Stimulated activated CD8-positive, alpha-beta memory T cell treated with anti-CD3 and anti-CD28 coated beads, Interleukin-12 subunit alpha, Interleukin-12 subunit beta, amount 100 ng/mL, for 4 hours (primary cell): ENCODE data around the gene ELMO1.

Experiments used
- DNase-seq: peaks from one replicate; pipeline ENCODE4 v3.0.0-alpha.2; 2020; ENCODE audit warnings: low read depth

Gene ELMO1

DNA sequence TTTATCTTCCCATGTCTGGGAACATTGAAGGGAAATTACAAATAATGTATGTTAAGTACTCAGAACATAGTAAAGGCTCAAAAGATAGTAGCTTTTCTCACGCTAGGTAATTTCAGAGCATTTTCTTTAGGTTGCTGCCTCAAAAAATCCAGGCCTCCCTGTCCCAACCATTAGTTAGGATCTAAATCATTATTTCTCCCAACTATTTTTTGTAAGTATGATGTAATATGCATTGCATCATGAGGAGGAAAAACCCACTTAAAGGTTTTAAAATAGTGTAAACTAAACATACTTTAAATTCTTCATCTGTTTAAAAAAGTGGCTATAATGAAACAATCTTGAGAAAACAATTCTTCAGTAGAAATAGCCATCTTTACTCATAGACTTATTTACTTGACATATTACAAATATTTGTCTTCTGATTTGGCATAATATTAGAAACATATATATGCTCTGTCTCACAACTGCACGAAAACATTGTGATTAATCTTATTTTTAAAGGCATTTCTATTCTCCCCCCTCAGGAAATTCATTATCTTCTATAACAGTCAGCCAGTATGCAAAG, 329.3 kb downstream of the ELMO1 start:
- DNase-seq, result no peak

DNA sequence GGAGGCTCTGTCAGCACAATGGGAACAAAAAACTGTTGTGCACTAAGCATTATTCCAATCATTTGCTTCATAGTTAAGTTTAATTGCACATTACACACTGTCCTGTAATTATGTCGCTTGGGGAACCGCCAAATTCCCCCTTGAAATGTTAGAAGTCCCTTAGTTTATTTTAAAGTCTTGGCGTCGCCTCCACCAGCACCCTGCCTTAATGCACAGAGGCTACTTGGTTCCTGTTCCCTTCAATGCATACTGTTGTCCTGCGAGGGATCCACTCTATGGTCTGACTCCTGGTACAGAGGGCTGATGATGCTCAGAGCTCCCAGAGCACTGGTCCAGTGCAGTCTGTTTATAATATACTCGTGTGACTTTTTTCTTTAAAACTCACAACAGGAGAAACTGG, 330.7 kb downstream of the ELMO1 start:
- DNase-seq, result no peak

DNA sequence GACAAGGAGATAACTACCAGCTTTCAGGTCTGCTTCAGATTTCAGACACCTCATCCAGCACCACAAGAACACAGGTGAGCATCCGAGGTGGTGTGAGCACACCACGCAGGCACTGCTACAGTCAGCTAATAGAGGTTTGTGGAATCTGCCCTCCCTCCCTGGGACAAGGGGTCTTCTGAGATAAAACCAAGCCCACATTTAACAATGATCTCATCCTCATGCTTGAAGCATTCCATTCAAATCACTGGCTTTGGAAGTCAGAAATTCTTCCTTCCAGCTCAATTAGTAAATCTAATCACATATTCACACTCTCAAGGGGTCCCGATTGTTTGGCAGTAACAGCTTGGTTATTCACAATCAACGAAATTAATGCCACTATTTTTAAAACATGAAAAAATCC, 331.4 kb downstream of the ELMO1 start:
- no peak for DNase-seq

GRCh38 chr7:37116093-37116701, 332.5 kb downstream of the ELMO1 start:
- DNase-seq, result no peak

GRCh38 chr7:37113661-37114355, 334.9 kb downstream of the ELMO1 start:
- no peak for DNase-seq

- no peak for DNase-seq
These were observed 335.8 kb downstream of the ELMO1 start for GRCh38 chr7:37112876-37113275.

DNA sequence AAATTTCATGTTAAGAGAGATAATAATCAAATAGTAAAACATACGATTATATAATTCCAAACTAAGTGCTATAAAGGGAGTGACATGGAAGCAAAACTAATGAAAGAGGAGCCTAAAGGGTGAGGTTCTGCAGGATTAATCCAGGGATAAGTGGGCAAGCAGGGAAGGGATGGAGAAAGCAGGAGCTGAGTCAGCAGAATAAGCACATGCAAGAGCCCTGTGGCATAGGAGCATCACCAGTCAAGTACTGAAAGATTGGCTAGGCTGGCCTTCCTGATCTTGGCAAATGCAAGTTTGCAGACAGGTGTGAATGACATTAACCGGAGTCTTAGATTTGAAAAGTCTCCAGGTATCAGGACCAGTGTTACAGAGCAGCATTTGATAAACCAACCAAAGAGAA, 336.4 kb downstream of the ELMO1 start:
- no peak for DNase-seq

DNA sequence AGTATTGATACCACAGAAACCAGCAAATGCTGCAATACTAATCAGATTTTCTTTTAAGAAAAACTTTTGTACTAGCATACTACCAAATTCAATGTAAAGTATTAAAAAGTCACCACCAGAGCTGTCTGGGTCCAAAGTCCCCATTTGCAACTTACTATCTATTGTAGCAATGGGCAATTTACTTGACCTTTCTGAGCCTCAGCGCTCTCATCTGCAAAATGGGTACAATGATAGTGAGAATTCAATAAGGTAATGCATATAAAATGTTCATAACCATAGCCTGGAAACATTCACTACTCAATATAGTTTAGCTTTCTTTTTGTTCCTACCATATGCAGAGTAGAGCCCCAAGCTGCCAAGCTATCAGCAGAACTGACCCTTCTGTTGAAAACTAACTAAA, 337.2 kb downstream of the ELMO1 start:
- no peak for DNase-seq

- no peak for DNase-seq
These were observed 337.8 kb downstream of the ELMO1 start for GRCh38 chr7:37110660-37111424.

GRCh38 chr7:37109843-37110242, 338.8 kb downstream of the ELMO1 start:
- no peak for DNase-seq

DNA sequence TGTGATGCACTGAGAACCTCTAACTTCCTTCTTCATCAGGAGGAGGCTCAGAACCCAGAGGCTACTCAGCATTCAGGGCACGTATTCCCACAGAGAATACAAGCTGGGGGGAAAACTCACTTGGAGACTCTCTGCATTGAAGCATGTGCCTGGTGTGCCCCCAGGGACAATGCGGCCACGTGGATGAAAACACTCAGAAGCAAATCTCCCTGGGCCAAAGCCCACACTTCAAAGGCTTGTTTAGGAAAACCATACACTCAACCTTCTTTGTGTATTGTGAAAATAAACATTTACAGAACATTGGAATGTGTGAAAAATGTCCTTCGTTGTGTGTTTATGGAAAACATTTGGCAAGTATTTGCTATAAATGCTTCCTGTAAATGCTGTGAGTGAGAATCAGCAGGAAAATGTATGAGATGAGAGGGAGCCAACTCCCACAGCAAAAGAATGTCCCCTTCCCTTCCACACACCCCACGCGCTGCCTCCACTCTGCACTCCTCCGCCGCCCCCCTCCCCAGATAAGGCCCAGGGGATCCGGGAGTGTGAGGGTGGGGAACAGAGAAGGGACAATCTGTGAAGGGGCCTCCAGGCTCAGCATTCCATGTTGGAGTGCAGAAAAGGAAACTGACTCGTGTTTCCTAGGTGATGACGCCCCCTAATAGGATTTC, 339.5 kb downstream of the ELMO1 start:
- no peak for DNase-seq

GRCh38 chr7:37108615-37109014, 340.0 kb downstream of the ELMO1 start:
- DNase-seq, result no peak

DNA sequence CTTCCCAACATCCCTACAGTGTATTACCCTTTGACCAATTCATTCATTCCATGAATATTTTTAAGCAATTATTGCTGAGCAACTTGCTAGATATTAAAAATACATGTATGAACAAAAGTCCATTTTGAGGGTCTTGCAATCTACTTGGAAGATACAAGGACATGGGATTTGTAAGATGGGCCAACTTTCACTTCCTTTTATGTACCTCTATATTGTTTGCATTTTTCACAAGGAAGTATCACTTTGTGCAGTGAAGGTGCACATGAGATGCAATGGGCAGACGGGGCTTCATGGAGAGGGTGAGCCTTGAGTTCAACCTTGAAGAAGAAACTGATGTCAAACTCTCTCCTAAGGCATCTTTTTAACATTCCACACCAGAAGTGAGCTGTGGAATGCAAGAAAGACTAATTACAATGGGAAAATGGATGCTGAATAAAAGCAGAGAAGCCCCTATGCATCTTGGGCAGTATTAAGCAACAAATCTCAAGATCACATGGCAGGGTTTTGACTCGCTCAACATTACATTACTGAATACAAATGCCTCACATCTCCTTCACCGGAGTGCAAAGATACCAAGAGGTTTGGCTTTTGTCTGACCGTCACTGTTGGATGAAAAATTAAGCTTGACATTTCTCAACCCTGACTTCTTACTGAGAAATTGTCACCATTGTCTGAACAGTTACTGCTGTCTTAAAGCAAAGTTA, 341.5 kb downstream of the ELMO1 start:
- no peak for DNase-seq

- no peak for DNase-seq
These were observed 342.9 kb downstream of the ELMO1 start for GRCh38 chr7:37105762-37106161.

DNA sequence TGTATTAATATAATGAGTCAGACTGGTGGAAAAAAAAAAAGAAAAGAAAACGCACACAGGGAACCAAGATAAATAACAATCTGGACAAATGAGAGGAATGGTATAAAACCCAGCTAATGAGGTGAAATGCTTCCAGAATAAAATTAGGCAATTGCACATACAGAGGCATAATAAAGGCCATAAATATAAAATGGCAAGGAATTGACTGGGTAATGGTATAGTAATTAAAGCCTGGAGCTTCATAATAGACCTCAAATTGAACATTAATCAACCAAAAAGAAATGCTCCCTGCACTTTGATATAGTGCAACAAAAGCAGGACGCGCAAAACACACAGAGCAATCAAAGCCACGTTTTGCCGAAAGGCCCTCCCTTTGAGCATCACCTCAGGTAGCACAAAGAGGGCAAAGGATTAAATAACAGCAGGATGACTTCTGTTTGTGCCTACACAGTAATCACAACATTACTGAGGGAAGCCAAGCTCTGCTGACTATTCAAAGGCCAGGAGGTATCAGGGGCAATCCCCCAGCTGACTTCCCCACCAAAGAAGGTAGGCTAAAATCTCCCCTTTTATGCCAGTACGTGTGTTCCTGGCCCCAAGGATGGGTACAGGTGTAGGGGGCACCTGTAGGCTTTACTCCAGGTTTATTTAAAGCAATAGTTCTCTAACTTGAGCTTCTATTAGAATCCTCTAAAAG, 343.7 kb downstream of the ELMO1 start:
- no peak for DNase-seq

DNA sequence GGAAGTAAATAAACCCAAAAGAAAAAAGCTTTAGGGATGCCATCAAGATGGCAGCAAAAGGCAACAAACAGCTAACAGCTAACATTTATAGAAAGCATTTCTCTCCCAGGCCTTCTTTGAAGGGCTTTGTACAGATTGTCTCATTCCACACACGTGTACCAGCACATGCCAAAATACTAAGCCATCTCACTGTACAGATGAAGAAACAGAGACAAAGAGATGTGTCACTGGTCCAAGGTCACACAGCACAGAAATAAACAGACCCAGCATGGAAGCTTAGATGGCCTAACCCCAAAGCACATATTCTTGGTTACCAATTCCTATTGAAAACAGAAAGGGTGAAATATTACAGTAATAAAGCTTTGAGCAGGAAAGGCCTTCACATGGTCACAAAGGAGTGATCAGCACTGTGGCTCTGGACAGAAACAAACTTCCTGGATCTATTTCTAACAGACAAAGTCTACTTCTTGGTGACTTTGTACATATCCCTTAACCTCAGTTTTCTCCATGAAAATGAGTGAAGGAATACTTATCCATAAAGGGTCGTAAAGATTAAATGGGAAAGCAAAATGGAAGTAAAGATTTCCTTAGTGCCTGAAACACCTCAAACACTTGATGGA, 346.0 kb downstream of the ELMO1 start:
- no peak for DNase-seq

DNA sequence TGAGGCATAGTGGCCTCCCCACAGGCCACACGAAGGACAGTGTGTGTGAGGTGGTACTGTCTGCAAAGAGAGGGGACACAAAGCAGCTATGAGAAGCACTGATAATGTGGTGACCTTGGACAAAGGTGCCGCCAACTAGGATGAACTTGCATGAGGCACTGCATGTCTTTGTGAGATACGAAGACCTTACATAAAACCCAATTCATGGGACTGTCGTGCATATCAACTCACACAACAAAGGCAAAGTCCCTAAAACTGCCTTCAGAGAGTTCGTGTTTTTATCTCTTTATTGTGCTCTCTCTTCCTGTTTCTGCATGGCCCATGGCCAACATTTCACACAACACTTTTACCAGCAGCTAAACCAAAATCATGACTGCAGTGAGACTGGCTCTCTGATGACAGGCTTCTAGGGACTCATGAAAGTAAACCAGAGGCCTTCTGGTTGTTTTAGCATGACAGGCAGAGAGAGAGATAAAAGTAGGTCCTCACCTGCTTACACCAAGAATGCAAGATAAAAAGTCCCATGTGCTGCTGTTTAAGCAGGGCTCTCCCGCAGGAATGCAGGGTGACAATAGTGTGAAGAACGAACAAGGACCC, 347.8 kb downstream of the ELMO1 start:
- DNase-seq, result no peak

- no peak for DNase-seq
These were observed 349.9 kb downstream of the ELMO1 start for GRCh38 chr7:37098762-37099161.

GRCh38 chr7:37097983-37098382, 350.7 kb downstream of the ELMO1 start:
- DNase-seq, result no peak

- DNase-seq, result no peak
These were observed 351.4 kb downstream of the ELMO1 start for GRCh38 chr7:37097276-37097675.
